GM19043 (cell line): ENCODE measurements around the gene LRCH1.

Source experiments
- ATAC-seq: cut with Tn5 transposase; IDR thresholded peaks from one replicate; pipeline ENCODE4 v1.9.1; 2021; ENCODE audit warnings: low read depth; ENCODE audit not compliant: unreplicated experiment

The LRCH1 gene

DNA sequence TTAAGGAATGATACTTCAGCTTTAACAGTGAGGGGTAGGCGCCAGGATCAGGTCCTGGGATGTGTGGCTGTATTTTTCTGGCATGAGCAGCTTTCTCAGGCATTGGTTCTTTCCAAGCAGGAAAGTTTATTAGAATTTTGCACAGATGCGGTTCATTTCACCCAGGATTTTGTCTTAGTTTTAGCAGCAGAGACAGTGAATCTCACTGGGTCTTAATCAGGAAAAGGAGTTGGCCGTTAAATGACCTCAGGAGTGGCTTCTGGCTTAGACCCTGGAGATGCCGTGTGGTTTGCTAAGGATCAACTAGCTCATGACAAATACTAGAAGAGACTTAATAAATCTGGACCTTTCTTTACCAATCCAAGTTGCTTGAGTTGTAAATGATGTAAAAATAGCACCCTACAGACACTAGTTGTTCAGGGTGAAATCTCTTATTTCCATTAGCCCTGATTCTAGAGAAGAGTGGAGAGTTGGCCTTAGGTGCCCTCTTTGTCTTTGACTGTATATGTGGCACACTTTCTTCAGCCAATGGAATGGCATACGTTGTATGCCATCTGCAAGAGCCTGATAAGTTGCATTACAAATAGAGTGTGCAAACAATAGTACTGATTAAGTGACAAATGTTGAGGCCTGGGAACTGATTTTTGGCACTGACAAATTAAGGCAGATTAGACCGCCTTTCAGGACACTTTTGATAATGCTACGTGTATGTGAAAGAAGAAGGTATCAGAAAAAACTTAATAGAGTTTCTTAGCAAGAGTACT lies 34.0 kb downstream of the LRCH1 start:
- ATAC-seq: no peak

DNA sequence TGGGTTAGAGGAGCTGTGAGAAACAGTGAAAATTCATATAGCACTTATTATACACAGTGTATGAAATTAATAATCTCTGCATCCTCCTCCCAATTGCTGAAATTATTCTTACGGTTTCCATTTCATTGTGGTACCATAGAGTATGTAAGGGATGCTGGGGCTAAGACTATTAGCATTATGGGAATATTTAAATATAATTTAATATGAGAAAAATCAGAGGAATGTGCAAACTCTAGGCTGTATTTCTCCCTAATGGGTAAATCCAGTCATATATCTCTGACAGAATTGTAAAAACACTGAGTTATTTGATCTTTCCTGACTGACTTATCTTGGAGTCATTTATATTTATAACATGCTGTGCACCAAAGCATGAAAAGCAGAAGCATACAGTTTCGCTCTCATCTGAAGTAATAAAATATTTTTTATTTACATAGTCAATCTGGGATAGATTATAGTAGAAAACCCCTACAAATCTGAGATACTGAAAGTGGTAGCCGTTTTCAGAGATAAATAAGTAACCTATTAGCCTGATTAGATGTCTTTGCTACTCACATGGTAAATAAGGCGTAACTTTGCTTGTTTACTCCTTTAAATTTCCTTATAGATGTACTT lies 34.9 kb downstream of the LRCH1 start:
- no peak for ATAC-seq

DNA sequence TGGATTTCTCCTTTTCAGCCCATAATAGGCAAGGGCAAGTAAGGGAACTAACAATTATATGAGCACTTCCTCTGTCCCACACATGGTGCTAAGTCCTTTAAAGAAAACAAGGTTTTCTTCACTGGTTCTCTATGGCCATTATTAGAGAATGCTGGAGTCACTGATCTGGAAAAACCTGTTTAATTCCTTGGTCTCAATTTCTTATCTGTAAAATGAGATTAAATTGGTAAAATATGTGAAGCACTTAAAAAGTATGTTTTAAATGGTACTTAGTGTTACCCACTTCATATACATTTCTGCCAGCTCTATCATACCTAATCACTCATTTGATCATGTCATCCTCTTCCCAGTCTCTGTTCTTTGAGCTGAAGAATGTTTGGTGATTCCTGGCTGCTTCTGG lies 39.4 kb downstream of the LRCH1 start:
- no peak for ATAC-seq

DNA sequence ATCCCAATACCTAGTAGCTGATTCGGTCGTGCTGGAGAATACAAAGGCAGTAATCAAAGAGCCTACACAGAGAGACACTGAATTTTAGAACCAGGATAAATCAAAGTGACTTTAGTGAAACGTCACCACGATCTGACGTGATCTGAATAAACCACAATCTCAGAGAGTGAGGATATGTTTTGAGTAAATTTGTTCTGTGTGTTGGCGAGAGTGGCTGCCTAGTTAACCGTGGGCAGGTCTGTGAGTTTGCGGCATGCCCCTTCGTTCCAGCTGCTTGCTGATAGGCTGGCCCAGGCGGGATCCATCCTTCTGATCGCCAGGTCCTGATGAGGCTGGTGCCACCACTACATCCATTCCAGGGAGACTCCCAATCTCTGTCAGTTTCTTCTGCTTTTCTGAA lies 40.4 kb downstream of the LRCH1 start:
- peak; percentile 37 for ATAC-seq

DNA sequence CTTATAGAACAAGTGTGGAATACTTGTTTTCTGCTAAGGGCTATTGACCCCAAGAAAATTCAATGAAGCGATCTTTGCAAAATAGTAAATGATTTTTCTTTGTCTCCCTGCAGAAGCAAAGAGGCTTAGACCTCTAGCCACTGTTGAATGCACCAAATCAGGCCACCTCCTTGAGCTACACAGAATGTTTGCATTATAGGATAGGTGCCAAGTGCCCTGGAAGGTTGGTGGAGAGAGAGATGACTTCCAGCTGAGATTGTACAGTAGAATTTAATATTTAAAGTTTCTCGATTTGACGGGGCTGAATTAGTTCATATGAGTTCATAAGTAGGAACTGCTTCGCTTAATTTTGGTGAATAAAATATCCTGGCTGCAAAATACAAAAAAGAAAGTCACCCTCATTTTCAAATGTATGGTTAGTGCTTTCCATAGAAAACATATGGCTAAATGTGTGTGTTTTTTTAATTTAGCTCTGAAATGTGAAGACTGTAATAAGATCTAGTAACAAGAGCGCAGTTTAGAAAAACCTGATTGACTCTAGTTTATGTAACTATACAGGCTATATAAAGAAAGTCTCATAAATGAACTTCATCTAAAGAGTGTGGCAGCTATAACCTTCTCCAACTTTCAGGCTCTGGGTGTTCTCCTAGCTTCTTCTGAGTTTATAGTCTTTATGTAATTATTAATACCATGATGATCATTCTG lies 41.6 kb downstream of the LRCH1 start:
- ATAC-seq: no peak

DNA sequence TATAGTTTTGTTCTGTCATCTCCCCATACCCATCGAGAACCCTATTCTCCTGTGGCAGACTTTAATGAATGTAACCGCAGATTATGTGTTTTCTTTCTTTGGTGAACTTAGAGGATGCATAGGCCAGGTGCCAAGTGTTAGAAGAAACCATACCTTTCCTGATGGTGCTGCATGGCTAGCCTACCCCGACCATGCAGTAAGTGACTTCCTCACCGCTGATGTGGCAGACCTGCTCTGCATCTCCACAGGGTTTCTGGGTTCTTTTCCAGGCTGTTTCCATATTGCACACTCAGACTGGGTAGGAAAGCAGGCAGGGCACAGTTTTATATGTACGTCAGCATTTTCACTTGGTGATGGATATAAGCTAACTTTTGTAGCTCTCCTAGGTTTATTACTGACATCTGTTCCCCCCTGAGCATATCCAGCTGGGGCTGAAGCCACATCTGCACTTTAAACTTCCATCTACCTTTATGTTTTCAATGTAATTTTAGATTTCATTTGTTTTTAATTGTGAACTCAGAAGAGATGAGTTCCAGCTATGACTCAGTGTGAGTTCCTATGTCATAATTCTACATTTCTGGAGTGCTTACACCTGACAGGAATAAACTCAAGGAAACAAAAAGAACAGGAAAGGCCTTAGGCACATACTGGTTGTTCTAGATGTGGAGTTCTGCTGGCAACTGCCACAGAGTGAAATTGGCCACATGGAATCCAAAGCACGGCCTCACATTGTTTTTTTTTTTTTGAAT lies 42.3 kb downstream of the LRCH1 start:
- peak; percentile 47 for ATAC-seq

DNA sequence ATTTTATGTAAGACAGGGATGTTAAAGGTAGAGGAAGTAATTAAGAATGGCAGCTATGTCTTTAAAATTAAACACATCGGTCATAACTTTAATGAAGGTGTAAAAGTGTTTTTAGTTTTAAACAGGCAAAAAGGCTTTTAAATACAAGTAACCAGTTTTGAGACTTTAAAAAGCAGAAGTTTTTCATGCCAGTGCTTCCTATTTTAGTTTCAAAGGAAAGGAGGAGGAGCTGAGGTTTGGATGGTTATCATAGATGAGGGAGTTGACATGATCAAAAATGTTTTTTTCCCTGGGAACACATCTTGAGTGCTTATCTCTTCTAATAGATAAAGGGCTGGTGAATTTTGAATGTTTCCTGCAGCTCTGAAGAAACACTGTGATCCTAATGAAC lies 42.9 kb downstream of the LRCH1 start:
- no peak for ATAC-seq

DNA sequence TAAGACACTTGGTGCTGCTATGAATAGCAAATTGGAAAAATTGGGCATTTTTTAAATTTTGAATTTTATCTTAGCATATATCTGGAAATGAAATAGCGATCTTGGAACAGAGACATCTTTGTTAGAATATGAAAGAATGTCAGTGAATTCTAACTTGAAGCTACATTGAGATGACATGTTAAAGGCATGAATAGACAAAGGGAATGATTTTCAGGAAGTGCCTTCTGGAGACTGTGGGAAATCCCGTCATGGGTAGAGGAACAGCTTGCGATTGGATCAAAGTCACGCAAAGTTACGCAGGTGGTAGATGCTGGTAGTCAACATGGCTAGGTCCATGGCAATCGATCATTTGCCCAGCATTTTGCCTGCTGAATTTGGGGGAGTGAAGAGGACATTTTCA lies 43.5 kb downstream of the LRCH1 start:
- ATAC-seq: no peak

DNA sequence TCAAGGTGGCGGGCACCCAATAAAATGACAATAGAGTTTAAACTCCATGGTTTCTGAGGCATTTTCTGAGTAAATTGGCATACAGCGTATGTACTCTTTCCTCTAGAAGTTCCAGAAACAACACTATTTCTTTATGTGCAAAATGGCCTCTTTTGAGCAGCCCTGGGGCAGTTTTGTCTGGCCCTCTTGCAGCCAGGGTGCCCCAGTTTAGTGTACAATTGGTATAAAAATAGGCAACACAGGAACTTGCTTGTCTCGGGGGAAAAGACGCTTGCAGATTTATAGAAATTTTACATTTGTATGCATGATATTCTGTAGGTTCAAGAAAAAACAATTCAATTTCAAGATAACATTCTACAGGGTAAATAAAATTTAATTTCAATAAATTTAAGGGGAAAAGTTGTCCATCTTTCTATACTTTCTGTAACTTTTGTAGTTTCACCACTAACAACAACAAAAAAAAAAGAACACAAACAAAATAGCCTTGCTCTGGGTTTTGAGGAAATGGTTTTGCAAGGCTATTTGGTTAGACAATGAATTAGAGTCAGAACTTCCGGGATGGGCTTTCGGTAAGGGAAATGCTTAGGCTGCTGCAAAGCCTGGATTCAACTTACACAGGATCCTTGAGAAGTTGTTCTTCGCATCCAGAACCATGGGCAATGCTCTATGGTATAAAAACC lies 45.3 kb downstream of the LRCH1 start:
- peak; percentile 30 for ATAC-seq

DNA sequence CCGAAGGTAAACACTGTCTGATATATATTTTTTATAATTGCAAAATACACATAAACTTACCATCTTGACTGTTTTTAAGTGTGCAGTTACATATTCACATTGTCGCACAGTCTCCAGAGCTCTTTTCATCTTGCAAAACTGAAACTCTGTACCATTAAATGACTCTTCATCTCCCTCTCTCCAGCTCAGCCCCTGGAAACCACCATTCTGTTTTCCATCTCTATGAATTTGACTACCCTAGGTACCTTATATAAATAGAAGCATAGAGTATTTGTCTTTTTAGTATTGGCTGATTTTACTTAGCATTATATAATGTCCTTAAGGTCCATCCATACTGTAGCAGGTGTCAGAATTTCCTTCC lies 45.8 kb downstream of the LRCH1 start:
- ATAC-seq: peak; percentile 43

DNA sequence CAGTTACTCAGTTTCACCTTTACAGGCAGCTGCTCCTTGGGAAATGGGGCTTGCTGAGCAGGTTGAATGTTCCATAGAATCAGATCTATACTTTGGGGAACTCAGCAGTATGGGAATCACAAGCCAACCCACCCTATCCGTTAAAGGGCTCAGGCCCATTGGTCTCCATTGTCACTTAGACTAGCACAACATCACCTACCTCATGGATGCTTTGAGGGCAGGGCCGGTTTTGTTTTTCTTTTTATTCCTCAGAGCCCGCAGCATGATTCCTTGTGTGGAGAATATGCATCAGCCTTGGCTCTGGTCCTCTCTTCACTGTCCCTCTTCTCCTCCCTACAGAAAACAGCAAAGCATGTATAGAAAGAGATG lies 48.0 kb downstream of the LRCH1 start:
- no peak for ATAC-seq

DNA sequence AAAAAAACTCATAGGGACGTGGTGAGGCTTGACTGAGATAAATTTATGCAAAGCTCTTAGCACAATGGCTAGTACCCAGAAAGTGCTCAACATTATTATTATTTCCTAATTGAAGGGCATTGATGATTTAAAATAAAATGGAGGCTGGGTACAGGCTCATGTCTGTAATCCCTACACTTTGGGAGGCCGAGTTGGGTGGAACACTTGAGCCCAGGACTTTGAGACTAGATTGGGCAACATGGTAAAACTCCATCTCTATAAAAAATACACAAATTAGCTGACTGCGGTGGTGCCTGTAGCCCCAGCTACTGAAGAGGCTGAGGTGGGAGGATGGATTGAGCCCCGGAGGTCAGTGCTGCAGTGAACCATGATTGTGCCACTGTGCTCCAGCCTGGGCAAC lies 49.6 kb downstream of the LRCH1 start:
- ATAC-seq: no peak

DNA sequence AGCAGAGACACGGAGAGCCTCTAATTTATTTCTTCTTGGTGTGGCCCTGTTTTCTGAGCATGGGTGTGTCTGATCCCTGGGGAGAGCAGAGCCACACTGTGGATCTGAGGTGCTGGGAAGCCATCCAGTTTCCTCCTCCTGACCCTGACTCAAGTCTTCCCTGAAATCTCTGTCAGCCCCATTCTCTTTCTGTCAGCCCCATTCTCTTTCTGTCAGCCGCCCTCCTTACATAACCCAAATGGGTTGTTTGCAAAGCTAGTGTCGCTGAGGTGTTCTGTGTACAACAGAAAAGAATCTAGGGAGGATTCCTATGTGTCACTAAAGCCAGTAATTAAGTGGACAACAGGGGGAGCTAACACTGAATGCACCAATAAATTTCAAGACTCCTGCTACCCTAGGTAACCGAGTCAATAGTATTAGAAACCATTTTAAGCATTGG lies 50.2 kb downstream of the LRCH1 start:
- no peak for ATAC-seq

DNA sequence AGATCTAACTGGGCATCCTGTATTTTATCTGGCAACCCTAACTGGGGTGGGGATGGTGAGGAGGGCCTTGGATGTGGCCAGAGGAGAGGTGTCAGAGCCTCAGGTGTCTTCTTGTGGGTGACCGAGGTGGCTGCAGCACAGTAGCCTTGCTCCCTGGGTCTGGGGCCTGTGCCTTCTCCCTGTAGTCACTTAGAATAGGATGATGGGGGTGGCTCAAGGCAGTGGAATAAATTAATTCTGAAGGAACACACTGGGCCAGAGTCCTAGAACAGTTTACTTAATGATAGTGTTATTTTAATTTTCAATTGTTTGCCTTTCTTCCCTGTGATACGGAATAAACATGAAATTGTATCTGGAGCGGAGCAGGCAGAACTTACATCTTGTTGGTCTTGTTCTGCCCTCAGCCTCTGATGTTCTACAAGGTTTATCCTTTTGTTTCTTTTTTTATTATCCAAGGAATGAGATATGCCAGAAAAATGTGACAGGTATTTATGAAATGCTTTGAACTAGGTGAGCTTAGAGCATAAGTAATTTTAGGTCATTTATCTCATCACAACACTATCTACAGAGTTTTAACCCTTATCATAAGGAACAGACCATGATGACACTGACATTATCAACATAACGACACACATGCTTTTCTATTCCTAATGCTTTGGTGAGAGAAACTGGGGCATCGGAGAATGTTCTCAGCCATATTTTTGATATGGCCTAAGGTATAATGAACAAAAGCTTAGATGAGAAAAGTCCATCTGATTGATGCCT lies 51.4 kb downstream of the LRCH1 start:
- ATAC-seq: no peak

DNA sequence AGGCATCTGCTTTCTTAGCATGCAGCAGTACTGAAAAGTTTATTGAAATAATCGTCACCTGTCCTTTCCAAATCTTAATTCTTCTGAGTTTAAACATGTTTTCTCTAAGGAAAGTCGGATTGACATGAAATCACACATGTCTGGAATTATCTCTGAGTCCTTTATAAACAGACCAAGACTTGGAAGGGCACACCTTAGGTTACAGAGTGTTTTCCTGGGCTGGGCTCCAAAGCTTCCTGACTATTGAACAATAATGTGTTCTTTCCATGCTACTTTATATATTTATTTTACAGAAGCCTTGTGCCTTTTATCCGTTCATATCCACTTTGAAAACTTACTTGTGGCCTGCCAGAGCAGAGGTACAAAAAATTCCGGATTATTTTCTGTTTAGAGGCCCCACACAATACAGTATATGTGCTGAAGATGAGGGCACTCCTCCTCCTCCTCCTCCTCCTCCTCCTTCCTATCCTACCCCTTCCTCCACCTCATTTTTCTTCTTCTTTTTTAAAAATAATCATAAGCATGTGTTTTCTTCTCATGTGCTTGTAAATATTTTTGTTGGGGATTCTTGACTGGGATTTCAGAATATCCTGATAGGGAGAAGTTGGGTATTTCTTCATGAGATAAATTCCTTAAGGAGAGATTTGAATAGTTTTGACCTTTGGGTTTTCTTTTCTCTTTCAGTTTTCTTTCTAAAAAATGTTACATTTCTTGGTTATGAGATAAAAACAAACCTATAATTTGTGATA lies 52.3 kb downstream of the LRCH1 start:
- ATAC-seq: no peak

DNA sequence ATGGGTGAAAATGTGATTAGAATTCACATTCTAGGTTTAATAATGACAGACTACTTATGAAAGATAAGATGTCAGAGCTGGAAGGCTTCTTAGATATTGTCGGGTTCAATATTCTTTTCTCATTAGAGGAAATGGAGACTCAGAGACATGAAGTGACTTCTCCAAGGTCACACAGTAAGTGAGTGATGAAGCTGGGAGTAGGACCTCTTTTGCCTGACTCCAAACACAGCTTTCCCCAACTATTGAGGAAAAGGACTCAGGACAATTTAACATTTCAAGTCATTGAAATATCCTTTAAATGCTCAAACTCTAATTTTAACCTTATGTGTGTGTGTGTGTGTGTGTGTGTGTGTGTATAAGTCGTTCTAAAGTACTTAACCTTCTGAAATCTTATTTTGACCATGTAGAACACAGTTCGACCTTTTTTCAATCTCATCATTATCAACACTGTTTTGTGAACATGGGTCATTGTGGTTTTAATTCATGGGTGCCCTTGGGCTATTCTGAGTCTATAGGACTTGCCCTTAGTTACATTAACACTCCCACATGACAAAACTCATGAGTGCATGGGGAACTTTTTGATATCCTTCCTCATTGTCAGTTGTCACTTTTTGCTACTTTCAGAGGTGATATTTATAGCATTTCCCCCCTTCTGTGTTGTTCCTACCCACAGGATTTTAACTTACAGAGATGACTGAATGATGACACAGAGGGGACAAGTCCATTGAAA lies 53.0 kb downstream of the LRCH1 start:
- ATAC-seq: no peak

DNA sequence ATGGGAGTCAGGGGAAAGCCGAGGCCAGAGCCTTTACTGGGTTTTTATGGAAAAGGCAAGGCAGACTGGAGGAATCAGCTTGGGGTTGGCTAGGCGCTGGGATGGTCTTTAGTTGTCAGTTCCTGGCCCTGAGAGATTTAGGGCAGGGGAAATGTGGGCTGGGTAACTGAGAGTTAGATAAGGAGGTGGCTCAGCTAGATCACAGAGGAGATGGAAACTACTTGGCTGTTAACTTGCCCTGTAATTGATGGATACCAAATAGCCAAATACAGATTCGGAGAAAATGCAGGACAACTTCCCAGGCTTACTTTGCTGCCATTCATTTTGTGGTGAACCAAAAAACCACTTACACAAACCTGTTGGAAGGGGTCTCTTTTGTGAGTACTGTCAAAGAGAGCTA lies 54.0 kb downstream of the LRCH1 start:
- ATAC-seq: no peak

DNA sequence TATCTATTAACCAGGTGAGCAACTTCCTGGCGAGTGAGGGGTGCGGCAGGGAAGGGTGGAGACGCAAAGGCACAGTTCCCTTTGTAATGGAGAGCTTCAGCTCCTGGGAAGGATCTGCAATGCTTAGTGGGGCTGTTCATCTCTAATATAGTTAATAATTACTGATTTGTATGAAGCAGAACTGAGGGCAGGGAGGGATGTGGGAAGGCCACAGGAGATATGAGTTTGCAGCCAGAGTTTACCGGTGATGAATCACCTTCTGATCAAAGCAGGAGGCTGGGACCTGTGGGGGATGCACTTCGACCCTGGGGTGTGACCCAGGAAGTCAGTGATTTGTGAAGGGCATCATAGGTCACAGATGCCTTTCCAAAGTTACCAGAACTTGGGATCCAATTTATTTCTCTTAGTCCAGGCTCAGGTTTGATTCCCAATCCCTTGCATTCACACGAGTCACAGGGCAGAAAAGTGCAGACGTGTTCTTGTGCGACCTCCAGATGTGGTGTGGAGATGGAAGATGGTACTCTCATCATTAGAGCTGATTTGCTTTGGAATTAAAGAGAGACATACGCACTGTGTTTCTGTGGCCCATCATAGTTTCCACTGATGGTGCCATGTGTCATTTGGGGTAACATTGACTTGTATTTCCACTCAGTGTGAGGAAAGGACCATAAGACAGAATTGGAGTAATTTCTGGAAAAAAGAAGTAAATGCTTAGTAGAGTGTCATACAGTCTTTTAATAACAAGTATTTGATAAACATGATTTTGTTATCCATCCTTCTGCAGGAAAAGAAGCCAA lies 55.0 kb downstream of the LRCH1 start:
- ATAC-seq: peak; percentile 41
